ENCODE measurements around the gene EZR.

GRCh38 chr6:158780246-158780884 is 38.8 kb downstream of the EZR start:
- TF ChIP-seq POLR2AphosphoS5 (IDR thresholded peaks at IDR 0.05; ENCODE audit: borderline replicate concordance, low read depth, low read length) (no peak), EZH2 (IDR thresholded peaks at IDR 0.05) (no peak)

All from SK-N-MC (cell line).